Keratinocyte (primary cell): ENCODE data around the gene CYP46A1. TPM values are rescaled to one million over a fixed set of nuclear protein-coding genes. Genes with fewer than 3 reads are reported as not detected.

Experiments used
- DNase-seq: peaks from one replicate; pipeline ENCODE4 v3.0.0-alpha.2; 2011; ENCODE audit warnings: low read depth, missing footprints, low spot score
- FAIRE-seq: peaks from 2 replicates; lab custom pipeline; 2011; peaks lifted over from hg19 to GRCh38; lab: Jason Lieb, UNC
- H2AFZ ChIP-seq: 2 replicates; pipeline ENCODE4 v1.6.0; 2012; ENCODE audit warnings: low read length, control low read depth, inconsistent platforms; ENCODE audit not compliant: control insufficient read depth
- H3K27ac ChIP-seq: 2 replicates; pipeline ENCODE4 v1.5.1; 2011; ENCODE audit warnings: low read length; ENCODE audit not compliant: control insufficient read depth, insufficient read depth
- H3K27me3 ChIP-seq: 3 replicates; pipeline ENCODE4 v1.6.0; 2011; ENCODE audit warnings: low read length; ENCODE audit not compliant: control insufficient read depth, insufficient read depth; ENCODE audit errors: extremely low read depth
- H3K36me3 ChIP-seq, 2 experiments: 2 replicates in 1 of 2; 3 replicates in 1 of 2; pipeline ENCODE4 v1.5.1; 2011; ENCODE audit warnings: low read length in 2 of 2, mild to moderate bottlenecking in 1 of 2; ENCODE audit not compliant: control insufficient read depth in 2 of 2, insufficient read depth in 2 of 2; ENCODE audit errors: extremely low read depth in 1 of 2
- H3K4me1 ChIP-seq: 3 replicates; pipeline ENCODE4 v1.5.1; 2011; ENCODE audit warnings: low read length; ENCODE audit not compliant: control insufficient read depth, insufficient read depth; ENCODE audit errors: extremely low read depth
- H3K4me2 ChIP-seq: 3 replicates; pipeline ENCODE4 v1.6.0; 2011; ENCODE audit warnings: low read depth, low read length; ENCODE audit not compliant: control insufficient read depth, insufficient read depth; ENCODE audit errors: extremely low read depth
- H3K4me3 ChIP-seq, 3 experiments: fragments of 200-600 bp in 1 of 3; sonication (generic) in 1 of 3; 2 replicates in 2 of 3; 3 replicates in 1 of 3; pipeline ENCODE4 v1.5.1; 2011 to 2016; ENCODE audit warnings: low read length in 3 of 3, mild to moderate bottlenecking in 3 of 3, control low read depth in 2 of 3, inconsistent platforms in 1 of 3, low read depth in 1 of 3, mixed read lengths in 1 of 3, mixed run types in 1 of 3, moderate library complexity in 1 of 3; ENCODE audit not compliant: control insufficient read depth in 2 of 3, insufficient read depth in 2 of 3; ENCODE audit errors: extremely low read depth in 1 of 3
- H3K79me2 ChIP-seq: 2 replicates; pipeline ENCODE4 v1.6.0; 2012; ENCODE audit warnings: low read length; ENCODE audit not compliant: control insufficient read depth, insufficient read depth
- H3K9ac ChIP-seq: 3 replicates; pipeline ENCODE4 v1.6.0; 2011; ENCODE audit warnings: low read length; ENCODE audit not compliant: control insufficient read depth, insufficient read depth; ENCODE audit errors: extremely low read depth
- H3K9me1 ChIP-seq: 3 replicates; pipeline ENCODE4 v1.6.0; 2011; ENCODE audit warnings: low read length; ENCODE audit not compliant: control insufficient read depth, insufficient read depth; ENCODE audit errors: extremely low read depth
- H3K9me3 ChIP-seq: 2 replicates; pipeline ENCODE4 v1.5.1; 2012; ENCODE audit warnings: low read depth, low read length; ENCODE audit not compliant: control insufficient read depth
- H4K20me1 ChIP-seq: 3 replicates; pipeline ENCODE4 v1.6.0; 2011; ENCODE audit warnings: low read length; ENCODE audit not compliant: control insufficient read depth, insufficient read depth; ENCODE audit errors: extremely low read depth
- EZH2 ChIP-seq: IDR thresholded peaks from one replicate; pipeline ENCODE4 v1.6.1; 2012; ENCODE audit warnings: inconsistent platforms, mild to moderate bottlenecking, low read length, moderate library complexity
- dilution Hi-C: fragments of 300-500 bp; cut with MboI; formaldehyde crosslinking; loops from one replicate; pipeline ENCODE4 v1.7.0; 2020; ENCODE audit warnings: low sequenced_read_pairs; ENCODE audit not compliant: extremely low pct_ligation_motif_present
- polyA plus RNA-seq, 5 experiments: library from polyadenylated mRNA; depleted of rRNA in 3 of 5; stranded (reverse) in 3 of 5; stranded (forward) in 1 of 5; unstranded in 1 of 5; fragments of >200 nt; gene quantifications; 1 replicate in 1 of 5; 2 replicates in 3 of 5; 3 replicates in 1 of 5; pipeline versions ENCODE4 v1.2.1 to v1.2.3, GENCODE V29; 2011 to 2012; ENCODE audit warnings: missing spikeins in 2 of 5, low read depth in 1 of 5, low replicate concordance in 1 of 5
- TF ChIP-seq, protein P1 (sequence below), 3 experiments: IDR thresholded peaks in 1 of 3; conservative IDR thresholded peaks in 1 of 3; optimal IDR thresholded peaks in 1 of 3; 2 replicates in 2 of 3; 3 replicates in 1 of 3; pipeline versions ENCODE3 to v1.5.1; 2011; ENCODE audit warnings: low read length in 3 of 3, mild to moderate bottlenecking in 3 of 3, moderate library complexity in 2 of 3, control low read depth in 1 of 3, inconsistent platforms in 1 of 3; ENCODE audit not compliant: insufficient read depth in 2 of 3; ENCODE audit errors: extremely low read depth in 1 of 3

Gene CYP46A1
- polyA plus RNA-seq, 1 donor (not counting 4 experiments of a cell fraction or from before 2014, with no cell fraction given) = 0.01 TPM

DNA sequence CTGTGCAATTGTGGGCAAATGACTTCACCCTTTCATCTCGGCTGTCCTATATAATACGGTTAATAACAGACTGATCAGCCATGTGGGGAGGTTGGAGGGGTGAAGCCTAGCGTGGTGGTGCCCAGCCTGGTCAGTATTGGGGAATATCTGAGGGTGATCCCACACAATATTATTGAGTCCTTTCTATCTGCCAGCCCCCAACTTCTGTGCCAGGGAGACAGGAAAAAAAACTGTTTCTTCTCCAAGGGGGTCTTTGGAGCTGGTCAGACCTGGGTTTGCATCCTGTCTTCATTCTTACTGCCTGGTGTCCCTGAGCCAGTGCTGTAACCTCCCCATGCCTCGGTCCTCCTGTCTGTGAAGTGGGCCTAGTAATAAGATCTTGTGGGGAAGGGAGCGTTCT lies 6.5 kb downstream of the CYP46A1 start:
- no peak for TF ChIP-seq EZH2
- H3K27ac ChIP-seq = no peak overlapping the region
- no peak overlapping the region for H3K4me3 ChIP-seq
- H3K36me3 ChIP-seq = no peaks in the 10 kb centered on the region
- no peaks in the 10 kb centered on the region for H3K9me3 ChIP-seq
- H3K79me2 ChIP-seq = no peaks in the 10 kb centered on the region
- FAIRE-seq (no peak), DNase-seq (no peak)
- no peak overlapping the region for H2AFZ ChIP-seq
- peaks cover 20% of the 10 kb centered on the region for H3K27me3 ChIP-seq
- H3K4me2 ChIP-seq = no peak overlapping the region
- H3K9me1 ChIP-seq = no peaks in the 10 kb centered on the region
- H3K4me1 ChIP-seq = no peaks in the 10 kb centered on the region
- H3K9ac ChIP-seq = no peak overlapping the region
- no peaks in the 10 kb centered on the region for H4K20me1 ChIP-seq
- dilution Hi-C loops = no loop called here

DNA sequence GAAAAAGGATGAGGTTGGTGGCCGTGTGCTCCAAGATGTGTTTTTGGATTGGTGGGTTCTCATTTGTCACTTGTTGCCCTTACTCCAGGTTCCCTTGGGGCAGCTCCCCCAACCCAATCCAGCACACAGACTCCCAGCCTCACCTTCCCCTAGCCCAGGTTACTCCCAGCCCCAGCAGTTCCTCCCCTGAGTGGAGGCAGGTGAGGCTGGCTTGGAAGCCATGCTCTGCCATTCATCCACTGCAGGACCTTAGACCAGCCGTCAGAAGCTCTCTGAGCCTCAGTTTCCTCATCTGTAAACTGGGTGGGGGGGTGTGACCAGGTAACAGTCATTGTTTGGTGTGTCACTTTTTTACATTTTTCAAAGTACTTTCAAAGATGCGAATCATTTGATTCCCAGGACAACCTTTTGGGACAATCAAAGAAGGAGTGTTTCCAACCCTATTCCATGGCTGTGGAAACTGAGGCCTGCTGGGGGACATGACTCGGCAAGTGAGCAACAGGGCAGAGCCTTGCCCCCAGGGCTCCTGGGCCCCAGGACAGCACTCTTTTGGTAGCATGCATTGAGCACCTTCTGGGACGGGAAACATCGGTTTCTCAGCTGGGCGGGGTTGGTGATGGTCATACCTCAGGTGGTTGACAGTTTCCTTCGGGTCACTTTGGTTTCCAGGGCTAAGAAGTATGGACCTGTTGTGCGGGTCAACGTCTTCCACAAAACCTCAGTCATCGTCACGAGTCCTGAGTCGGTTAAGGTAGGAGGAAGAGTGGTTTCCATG lies 7.2 kb downstream of the CYP46A1 start:
- no peak overlapping the region for H2AFZ ChIP-seq
- no peak overlapping the region for H3K9ac ChIP-seq
- no peak for FAIRE-seq
- H3K79me2 ChIP-seq = no peaks in the 10 kb centered on the region
- H3K9me3 ChIP-seq = no peaks in the 10 kb centered on the region
- no peaks in the 10 kb centered on the region for H3K4me1 ChIP-seq
- DNase-seq = no peak
- TF ChIP-seq EZH2 = no peak
- TF ChIP-seq, protein P1, sequence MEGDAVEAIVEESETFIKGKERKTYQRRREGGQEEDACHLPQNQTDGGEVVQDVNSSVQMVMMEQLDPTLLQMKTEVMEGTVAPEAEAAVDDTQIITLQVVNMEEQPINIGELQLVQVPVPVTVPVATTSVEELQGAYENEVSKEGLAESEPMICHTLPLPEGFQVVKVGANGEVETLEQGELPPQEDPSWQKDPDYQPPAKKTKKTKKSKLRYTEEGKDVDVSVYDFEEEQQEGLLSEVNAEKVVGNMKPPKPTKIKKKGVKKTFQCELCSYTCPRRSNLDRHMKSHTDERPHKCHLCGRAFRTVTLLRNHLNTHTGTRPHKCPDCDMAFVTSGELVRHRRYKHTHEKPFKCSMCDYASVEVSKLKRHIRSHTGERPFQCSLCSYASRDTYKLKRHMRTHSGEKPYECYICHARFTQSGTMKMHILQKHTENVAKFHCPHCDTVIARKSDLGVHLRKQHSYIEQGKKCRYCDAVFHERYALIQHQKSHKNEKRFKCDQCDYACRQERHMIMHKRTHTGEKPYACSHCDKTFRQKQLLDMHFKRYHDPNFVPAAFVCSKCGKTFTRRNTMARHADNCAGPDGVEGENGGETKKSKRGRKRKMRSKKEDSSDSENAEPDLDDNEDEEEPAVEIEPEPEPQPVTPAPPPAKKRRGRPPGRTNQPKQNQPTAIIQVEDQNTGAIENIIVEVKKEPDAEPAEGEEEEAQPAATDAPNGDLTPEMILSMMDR (optimal IDR thresholded peaks at IDR 0.05 in 1 of 3, IDR thresholded peaks at IDR 0.05 in 1 of 3, conservative IDR thresholded peaks at IDR 0.05 in 1 of 3; ENCODE audit: extremely low read depth in 1 of 3, insufficient read depth in 2 of 3, low read length in 3 of 3) = no peak
- no peaks in the 10 kb centered on the region for H3K36me3 ChIP-seq
- no peak overlapping the region for H3K27ac ChIP-seq
- H3K4me2 ChIP-seq = no peak overlapping the region
- peaks cover 20% of the 10 kb centered on the region for H3K27me3 ChIP-seq
- no peak overlapping the region for H3K4me3 ChIP-seq
- dilution Hi-C loops = no loop called here
- H4K20me1 ChIP-seq = no peaks in the 10 kb centered on the region
- H3K9me1 ChIP-seq = no peaks in the 10 kb centered on the region
